Fibroblast of lung (primary cell): ENCODE data around the gene BCAS1. TPM values are rescaled to one million over a fixed set of nuclear protein-coding genes. Genes with fewer than 3 reads are reported as not detected.

Source experiments
- DNase-seq, 2 donors: peaks; one replicate each; pipeline versions ENCODE4 v3.0.0 to v3.0.0-alpha.2; 2010; ENCODE audit warnings: low read depth in 2 of 2
- H2AFZ ChIP-seq: 2 replicates; pipeline ENCODE4 v1.5.1; 2012; ENCODE audit warnings: low read length, control low read depth, inconsistent platforms
- H3K27ac ChIP-seq: 2 replicates; pipeline ENCODE4 v1.5.1; 2011; ENCODE audit warnings: low read length, control low read depth; ENCODE audit not compliant: insufficient read depth
- H3K27me3 ChIP-seq: 2 replicates; pipeline ENCODE4 v1.5.1; 2011; ENCODE audit warnings: mild to moderate bottlenecking, low read length; ENCODE audit not compliant: control insufficient read depth, insufficient read depth
- H3K36me3 ChIP-seq: 2 replicates; pipeline ENCODE4 v1.5.1; 2011; ENCODE audit warnings: low read length; ENCODE audit not compliant: control insufficient read depth, insufficient read depth
- H3K4me1 ChIP-seq: 2 replicates; pipeline ENCODE4 v1.5.1; 2011; ENCODE audit warnings: low read length; ENCODE audit not compliant: control insufficient read depth, insufficient read depth; ENCODE audit errors: extremely low read depth
- H3K4me2 ChIP-seq: 2 replicates; pipeline ENCODE4 v1.5.1; 2011; ENCODE audit warnings: low read length, control low read depth; ENCODE audit not compliant: insufficient read depth; ENCODE audit errors: extremely low read depth
- H3K4me3 ChIP-seq, 4 experiments: fragments of 200-600 bp in 1 of 4; sonication (generic) in 1 of 4; replicated peaks in 1 of 4; 2 replicates each; pipeline ENCODE4 v1.5.1; 2011 to 2016; ENCODE audit warnings: low read length in 4 of 4, low read depth in 3 of 4, mild to moderate bottlenecking in 3 of 4, control low read depth in 2 of 4, inconsistent platforms in 1 of 4, mixed read lengths in 1 of 4; ENCODE audit not compliant: insufficient read depth in 1 of 4; ENCODE audit errors: control extremely low read depth in 1 of 4
- H3K79me2 ChIP-seq: 2 replicates; pipeline ENCODE4 v1.5.1; 2012; ENCODE audit warnings: mild to moderate bottlenecking, low read length, inconsistent platforms; ENCODE audit not compliant: control insufficient read depth, insufficient read depth
- H3K9ac ChIP-seq: 2 replicates; pipeline ENCODE4 v1.5.1; 2011; ENCODE audit warnings: mild to moderate bottlenecking, low read length, control low read depth; ENCODE audit not compliant: insufficient read depth
- H3K9me3 ChIP-seq: 2 replicates; pipeline ENCODE4 v1.5.1; 2012; ENCODE audit warnings: low read depth, low read length; ENCODE audit not compliant: control insufficient read depth, insufficient read depth
- H4K20me1 ChIP-seq: 2 replicates; pipeline ENCODE4 v1.5.1; 2011; ENCODE audit warnings: low read length; ENCODE audit not compliant: control insufficient read depth, insufficient read depth; ENCODE audit errors: extremely low read depth
- EZH2 ChIP-seq: IDR thresholded peaks from 2 replicates; pipeline ENCODE4 v1.5.1; 2012; ENCODE audit warnings: low read length, control low read depth, mild to moderate bottlenecking; ENCODE audit errors: missing control alignments
- polyA plus RNA-seq, 2 donors: library from polyadenylated mRNA; depleted of rRNA in 1 of 2; stranded (reverse) in 1 of 2; unstranded in 1 of 2; fragments of >200 nt; gene quantifications; 2 replicates each; pipeline ENCODE4 v1.2.1, GENCODE V29; 2011 to 2012; ENCODE audit warnings: missing spikeins in 1 of 2
- total RNA-seq: library from RNA; depleted of rRNA; stranded (reverse); fragments of >200 nt; gene quantifications from 2 replicates; pipeline ENCODE4 v1.2.1, GENCODE V29; 2014
- TF ChIP-seq, protein P1 (sequence below), 2 donors: IDR thresholded peaks in 1 of 2; conservative IDR thresholded peaks in 1 of 2; 1 replicate in 1 of 2; 2 replicates in 1 of 2; pipeline ENCODE4 v1.5.1; 2011 to 2012; ENCODE audit warnings: low read length in 2 of 2, control low read depth in 1 of 2, inconsistent platforms in 1 of 2, low read depth in 1 of 2, mild to moderate bottlenecking in 1 of 2

BCAS1 gene
- total and polyA plus RNA-seq, 2 donors (not counting 1 experiment from before 2014, with no cell fraction given), result 0.17 TPM; not detected in 1

DNA sequence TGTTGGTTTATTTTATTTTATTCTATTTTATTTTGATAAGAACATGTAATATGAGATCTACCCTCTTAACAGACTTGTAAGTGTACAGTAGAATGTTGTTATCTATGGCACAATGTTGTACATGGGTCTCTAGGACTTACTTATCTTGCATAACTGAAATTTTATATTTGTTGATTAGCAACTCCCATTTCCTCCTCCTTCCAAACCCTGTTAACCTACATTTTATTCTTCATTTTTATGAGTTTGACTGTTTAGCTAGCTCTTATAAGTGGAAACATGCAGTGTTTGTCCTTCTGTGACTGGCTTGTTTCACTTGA, 37.9 kb upstream of the BCAS1 start:
- no peaks in the 10 kb centered on the region for H3K9me3 ChIP-seq
- H3K4me1 ChIP-seq, result no peaks in the 10 kb centered on the region
- no peak overlapping the region for H3K27ac ChIP-seq
- H3K27me3 ChIP-seq, result no peaks in the 10 kb centered on the region
- DNase-seq, result no peak
- H3K36me3 ChIP-seq, result no peaks in the 10 kb centered on the region
- no peaks in the 10 kb centered on the region for H4K20me1 ChIP-seq
- no peak overlapping the region for H3K4me2 ChIP-seq
- TF ChIP-seq, protein P1, sequence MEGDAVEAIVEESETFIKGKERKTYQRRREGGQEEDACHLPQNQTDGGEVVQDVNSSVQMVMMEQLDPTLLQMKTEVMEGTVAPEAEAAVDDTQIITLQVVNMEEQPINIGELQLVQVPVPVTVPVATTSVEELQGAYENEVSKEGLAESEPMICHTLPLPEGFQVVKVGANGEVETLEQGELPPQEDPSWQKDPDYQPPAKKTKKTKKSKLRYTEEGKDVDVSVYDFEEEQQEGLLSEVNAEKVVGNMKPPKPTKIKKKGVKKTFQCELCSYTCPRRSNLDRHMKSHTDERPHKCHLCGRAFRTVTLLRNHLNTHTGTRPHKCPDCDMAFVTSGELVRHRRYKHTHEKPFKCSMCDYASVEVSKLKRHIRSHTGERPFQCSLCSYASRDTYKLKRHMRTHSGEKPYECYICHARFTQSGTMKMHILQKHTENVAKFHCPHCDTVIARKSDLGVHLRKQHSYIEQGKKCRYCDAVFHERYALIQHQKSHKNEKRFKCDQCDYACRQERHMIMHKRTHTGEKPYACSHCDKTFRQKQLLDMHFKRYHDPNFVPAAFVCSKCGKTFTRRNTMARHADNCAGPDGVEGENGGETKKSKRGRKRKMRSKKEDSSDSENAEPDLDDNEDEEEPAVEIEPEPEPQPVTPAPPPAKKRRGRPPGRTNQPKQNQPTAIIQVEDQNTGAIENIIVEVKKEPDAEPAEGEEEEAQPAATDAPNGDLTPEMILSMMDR (conservative IDR thresholded peaks at IDR 0.05 in 1 of 2, IDR thresholded peaks at IDR 0.05 in 1 of 2; ENCODE audit: low read depth in 1 of 2, low read length in 2 of 2), result no peak
- no peaks in the 10 kb centered on the region for H3K79me2 ChIP-seq
- H3K9ac ChIP-seq, result no peak overlapping the region
- no peak overlapping the region for H2AFZ ChIP-seq
- no peak overlapping the region for H3K4me3 ChIP-seq

DNA sequence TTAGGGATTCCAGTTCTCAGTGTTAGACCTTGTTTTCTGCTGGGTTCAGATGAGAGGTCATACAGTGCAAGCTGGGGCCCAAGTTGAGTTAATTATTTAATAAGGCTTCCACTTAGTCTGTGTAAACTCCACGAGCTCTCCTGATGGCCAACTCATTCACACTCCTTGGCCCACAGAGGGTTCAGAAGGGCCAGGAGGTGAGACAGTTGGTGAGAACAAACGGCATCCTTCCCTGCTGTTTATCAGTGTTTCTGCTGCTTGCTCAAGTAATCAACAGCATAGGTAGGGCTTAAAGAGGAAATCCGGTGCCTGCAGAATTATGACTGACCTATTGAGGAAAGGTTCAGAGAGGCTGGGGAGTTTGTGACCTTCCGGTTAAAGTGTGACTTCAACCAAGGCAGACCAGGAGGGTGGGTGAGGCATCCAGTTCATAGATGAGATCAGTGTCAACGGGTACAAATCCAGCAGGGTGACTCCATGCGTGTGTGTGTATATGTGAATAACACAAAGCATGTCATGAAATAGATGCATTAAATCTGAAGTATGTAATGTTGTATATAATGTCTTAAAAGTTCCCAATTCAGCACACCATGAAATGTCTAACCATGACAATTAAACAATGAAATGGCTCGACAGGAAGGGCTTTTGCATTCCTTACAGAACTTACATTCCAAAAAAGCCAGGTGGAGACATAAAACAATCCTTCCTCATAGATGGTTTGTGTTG, 37.4 kb upstream of the BCAS1 start:
- Histone ChIP-seq H3K27me3 (no peaks in the 10 kb centered on the region), H3K79me2 (no peaks in the 10 kb centered on the region), H3K27ac (no peak overlapping the region), H2AFZ (no peak overlapping the region), H4K20me1 (no peaks in the 10 kb centered on the region), H3K4me2 (no peak overlapping the region), H3K4me1 (no peaks in the 10 kb centered on the region), H3K9ac (no peak overlapping the region), H3K4me3 (no peak overlapping the region), H3K36me3 (no peaks in the 10 kb centered on the region), H3K9me3 (no peaks in the 10 kb centered on the region)
- no peak for TF ChIP-seq EZH2
- TF ChIP-seq, protein P1 (conservative IDR thresholded peaks at IDR 0.05 in 1 of 2, IDR thresholded peaks at IDR 0.05 in 1 of 2; ENCODE audit: low read depth in 1 of 2, low read length in 2 of 2), result no peak
- no peak for DNase-seq

DNA sequence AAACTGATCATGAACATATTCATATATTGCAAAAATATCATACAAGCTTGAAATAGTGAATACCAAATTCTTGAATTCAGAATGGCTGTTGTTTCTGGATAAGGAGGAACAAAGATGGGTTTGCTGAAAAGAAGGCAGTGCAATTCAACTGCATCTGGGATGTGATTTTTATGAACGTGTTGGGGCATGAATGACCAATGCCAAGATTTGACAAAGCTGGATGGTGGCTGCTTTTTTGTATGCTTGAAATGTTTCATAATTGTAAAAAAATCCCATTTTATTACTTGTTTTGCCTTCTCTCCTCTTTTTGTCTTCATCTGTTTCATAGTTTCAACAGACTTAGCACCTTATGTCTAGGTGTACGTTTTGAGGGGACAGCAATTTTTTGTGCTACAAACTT, 36.8 kb upstream of the BCAS1 start:
- TF ChIP-seq EZH2, result no peak
- TF ChIP-seq, protein P1 (conservative IDR thresholded peaks at IDR 0.05 in 1 of 2, IDR thresholded peaks at IDR 0.05 in 1 of 2; ENCODE audit: low read depth in 1 of 2, low read length in 2 of 2), result no peak
- DNase-seq, result no peak
- Histone ChIP-seq H2AFZ (no peak overlapping the region), H3K79me2 (no peaks in the 10 kb centered on the region), H3K9ac (no peak overlapping the region), H3K27ac (no peak overlapping the region), H3K9me3 (no peaks in the 10 kb centered on the region), H3K27me3 (no peaks in the 10 kb centered on the region), H4K20me1 (no peaks in the 10 kb centered on the region), H3K4me2 (no peak overlapping the region), H3K4me1 (no peaks in the 10 kb centered on the region), H3K4me3 (no peak overlapping the region), H3K36me3 (no peaks in the 10 kb centered on the region)
